ENCODE results near the gene LCOR.

Gene LCOR

DNA sequence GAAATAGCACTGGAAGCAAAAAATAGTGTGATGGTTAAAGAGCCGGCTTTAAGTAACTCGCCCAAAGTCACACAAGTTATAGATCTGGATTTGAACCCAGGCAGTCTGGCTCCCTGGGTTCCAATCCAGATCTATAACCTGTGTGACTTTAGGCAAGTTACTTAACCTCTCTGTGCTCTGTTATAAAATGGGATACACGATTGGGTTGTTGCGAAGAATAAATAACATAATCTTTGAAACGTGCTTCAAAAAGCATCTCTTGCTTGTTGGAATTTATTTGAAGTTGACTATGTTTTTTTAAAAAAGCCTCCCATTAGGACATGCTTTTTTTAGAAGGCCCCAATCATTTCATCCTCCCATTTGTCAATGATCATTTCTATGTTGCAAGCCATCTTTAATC lies 3.5 kb upstream of the LCOR start:
- H3K4me3 ChIP-seq (ENCODE audit: low read depth, low read length): no peak overlapping the region
- no peak for TF ChIP-seq POLR2A (IDR thresholded peaks at IDR 0.05; ENCODE audit: extremely low read depth, insufficient read length)
- TF ChIP-seq, protein P1, sequence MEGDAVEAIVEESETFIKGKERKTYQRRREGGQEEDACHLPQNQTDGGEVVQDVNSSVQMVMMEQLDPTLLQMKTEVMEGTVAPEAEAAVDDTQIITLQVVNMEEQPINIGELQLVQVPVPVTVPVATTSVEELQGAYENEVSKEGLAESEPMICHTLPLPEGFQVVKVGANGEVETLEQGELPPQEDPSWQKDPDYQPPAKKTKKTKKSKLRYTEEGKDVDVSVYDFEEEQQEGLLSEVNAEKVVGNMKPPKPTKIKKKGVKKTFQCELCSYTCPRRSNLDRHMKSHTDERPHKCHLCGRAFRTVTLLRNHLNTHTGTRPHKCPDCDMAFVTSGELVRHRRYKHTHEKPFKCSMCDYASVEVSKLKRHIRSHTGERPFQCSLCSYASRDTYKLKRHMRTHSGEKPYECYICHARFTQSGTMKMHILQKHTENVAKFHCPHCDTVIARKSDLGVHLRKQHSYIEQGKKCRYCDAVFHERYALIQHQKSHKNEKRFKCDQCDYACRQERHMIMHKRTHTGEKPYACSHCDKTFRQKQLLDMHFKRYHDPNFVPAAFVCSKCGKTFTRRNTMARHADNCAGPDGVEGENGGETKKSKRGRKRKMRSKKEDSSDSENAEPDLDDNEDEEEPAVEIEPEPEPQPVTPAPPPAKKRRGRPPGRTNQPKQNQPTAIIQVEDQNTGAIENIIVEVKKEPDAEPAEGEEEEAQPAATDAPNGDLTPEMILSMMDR (IDR thresholded peaks at IDR 0.05; ENCODE audit: low read depth, low read length): no peak
- TF ChIP-seq, protein P2, sequence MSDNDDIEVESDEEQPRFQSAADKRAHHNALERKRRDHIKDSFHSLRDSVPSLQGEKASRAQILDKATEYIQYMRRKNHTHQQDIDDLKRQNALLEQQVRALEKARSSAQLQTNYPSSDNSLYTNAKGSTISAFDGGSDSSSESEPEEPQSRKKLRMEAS (IDR thresholded peaks at IDR 0.05; ENCODE audit: low read depth, low read length): no peak
- no peak for TF ChIP-seq MYC (IDR thresholded peaks at IDR 0.05; ENCODE audit: low read depth, low read length)
- no peak for DNase-seq (ENCODE audit: low read depth)

DNA sequence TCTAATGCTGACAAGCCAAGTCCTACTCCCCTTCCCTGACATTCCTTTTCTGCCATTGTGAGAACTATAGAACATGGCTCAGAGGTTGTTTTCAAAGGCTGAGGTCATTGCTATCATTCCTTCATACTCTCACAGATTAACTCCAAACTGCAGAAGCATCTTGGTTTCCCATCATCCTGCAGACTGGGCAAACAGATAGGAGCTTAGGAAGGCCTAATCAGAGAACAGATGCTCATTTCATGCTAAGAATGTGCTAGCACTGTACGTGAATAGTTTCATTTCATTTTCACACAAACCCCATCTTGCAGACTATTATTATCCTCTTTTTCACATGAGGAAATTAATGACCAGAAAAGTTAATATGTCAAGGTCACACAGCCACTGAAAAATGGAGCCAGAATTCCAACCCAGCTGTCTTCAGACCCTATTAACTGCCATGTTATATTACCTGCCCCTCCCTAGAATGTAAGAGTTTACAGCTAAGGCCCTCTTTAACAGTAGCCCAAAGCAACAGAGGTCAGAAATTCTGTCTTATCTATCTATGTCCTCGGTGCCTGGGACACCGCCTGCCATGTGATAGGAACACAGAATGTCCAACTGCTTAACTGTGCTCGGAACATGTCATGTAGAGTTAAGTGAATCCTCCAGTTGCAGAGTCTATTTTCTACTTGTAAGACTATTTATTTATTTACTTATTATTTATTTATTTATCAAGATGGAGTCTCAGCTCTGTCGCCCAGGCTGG lies 2.9 kb upstream of the LCOR start:
- no peak overlapping the region for H3K4me3 ChIP-seq (ENCODE audit: low read depth, low read length)
- DNase-seq (ENCODE audit: low read depth): no peak
- TF ChIP-seq MYC (IDR thresholded peaks at IDR 0.05; ENCODE audit: low read depth, low read length): no peak
- TF ChIP-seq, protein P2 (IDR thresholded peaks at IDR 0.05; ENCODE audit: low read depth, low read length): no peak
- no peak for TF ChIP-seq POLR2A (IDR thresholded peaks at IDR 0.05; ENCODE audit: extremely low read depth, insufficient read length)
- TF ChIP-seq, protein P1 (IDR thresholded peaks at IDR 0.05; ENCODE audit: low read depth, low read length): no peak

DNA sequence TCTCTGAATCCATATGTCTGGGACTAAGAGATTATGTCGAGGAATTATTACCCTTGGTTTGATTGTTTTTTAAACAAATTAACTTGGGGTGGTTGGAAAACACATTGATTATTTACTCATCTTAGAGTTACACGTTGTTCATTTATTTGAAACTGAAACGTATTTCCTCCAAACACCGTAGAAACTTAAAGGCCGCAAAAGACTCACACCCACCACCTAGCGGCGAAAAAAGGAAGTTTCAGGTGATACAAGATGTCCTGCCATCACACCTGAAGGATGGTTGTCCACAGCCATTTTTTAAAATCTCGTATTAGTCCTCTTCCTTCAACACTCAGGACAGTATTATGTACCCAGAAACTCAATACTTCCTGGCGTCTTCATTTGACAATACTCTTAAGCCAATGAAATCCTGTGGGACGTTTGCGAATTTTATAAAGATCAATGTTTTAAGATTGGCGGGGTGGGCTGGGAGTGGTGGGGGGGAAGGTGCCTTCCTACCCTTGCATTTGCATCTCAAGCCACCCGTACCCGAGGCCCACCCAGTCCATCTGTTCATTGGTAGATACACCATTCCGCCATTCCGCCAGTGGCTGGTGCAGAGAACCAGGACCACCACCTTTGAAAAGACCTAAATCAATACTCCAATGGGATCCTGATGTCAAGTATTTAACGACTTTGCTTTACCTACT lies 1.4 kb upstream of the LCOR start:
- H3K4me3 ChIP-seq (ENCODE audit: low read depth, low read length): peak overlapping the region; percentile 73
- TF ChIP-seq, protein P1 (IDR thresholded peaks at IDR 0.05; ENCODE audit: low read depth, low read length): peak; percentile 85
- TF ChIP-seq POLR2A (IDR thresholded peaks at IDR 0.05; ENCODE audit: extremely low read depth, insufficient read length): no peak
- TF ChIP-seq MYC (IDR thresholded peaks at IDR 0.05; ENCODE audit: low read depth, low read length): no peak
- TF ChIP-seq, protein P2 (IDR thresholded peaks at IDR 0.05; ENCODE audit: low read depth, low read length): peak; percentile 18; the same call in 1 of the 2 replicates
- DNase-seq (ENCODE audit: low read depth): peak; percentile 83

DNA sequence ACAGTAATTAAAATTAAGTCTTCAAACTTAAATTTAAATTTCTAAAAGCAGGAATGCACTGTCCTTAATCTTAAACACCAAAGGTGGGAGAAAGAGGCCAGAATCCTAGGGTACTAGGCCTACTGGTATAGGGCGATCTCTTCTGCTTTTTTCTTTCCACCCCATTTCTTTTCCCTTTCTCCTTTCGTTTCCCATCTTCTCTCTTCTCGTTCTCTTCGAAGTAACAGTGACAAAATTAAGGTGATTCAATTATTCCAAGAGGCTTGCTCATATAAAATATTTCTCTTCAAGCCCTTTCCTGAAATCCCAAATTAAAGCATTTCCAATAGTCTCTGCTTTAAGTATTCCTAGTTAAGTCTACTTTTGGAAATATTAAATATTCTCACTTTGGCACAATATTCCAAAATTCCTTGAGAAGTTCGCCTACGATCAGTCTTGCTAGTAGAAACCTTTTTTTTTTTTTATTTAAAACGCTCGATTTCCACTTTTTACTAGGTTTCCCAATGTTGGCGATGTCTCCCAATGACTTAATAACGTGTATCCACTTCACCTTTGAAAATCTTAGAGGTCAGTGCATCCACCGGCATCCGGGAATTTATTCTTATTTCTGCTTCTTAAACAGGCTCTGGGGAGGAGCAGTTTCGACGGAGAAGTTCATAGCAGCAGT lies 765 bp upstream of the LCOR start:
- no peak for DNase-seq (ENCODE audit: low read depth)
- TF ChIP-seq MYC (IDR thresholded peaks at IDR 0.05; ENCODE audit: low read depth, low read length) (no peak), POLR2A (IDR thresholded peaks at IDR 0.05; ENCODE audit: extremely low read depth, insufficient read length) (no peak)
- TF ChIP-seq, protein P1 (IDR thresholded peaks at IDR 0.05; ENCODE audit: low read depth, low read length): no peak
- TF ChIP-seq, protein P2 (IDR thresholded peaks at IDR 0.05; ENCODE audit: low read depth, low read length): no peak; the same call in 1 of the 2 replicates
- peak overlapping the region; percentile 73 for H3K4me3 ChIP-seq (ENCODE audit: low read depth, low read length)

DNA sequence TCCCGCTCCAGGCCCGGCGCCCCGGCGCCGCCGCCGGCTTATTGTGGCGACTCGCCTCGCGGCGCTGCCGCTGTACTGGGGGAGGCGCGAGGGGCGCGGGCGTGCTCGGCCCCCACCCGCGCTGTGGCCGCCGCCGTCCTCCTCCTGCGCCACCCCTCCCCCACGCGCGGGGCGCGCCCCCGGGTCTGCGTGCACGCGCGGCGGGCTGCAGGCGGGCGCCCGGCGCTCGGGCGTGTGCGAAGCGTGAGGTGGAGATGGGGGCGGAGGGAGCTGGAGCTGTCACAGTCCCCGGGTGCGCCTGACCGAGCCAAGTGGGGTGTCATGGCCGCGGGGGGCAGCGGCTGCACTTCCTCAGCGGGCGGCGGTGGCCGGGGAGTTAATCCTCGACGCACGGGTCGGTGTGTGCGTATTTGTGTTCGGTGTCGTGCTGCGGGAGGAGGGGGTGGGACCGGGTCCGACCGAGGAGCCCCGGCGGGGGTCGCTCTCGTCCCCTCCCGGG lies 672 bp downstream of the LCOR start:
- H3K4me3 ChIP-seq (ENCODE audit: low read depth, low read length): peak overlapping the region; percentile 70
- no peak for TF ChIP-seq MYC (IDR thresholded peaks at IDR 0.05; ENCODE audit: low read depth, low read length)
- TF ChIP-seq, protein P2 (IDR thresholded peaks at IDR 0.05; ENCODE audit: low read depth, low read length): peak; percentile 35; the same call in 1 of the 2 replicates
- TF ChIP-seq POLR2A (IDR thresholded peaks at IDR 0.05; ENCODE audit: extremely low read depth, insufficient read length): peak; percentile 27
- peak; percentile 85 for DNase-seq (ENCODE audit: low read depth)

All from NB4 (cell line).